DMS79 treated with DMSO at 0.1 percent for 48 hours (cell line): ENCODE measurements around the gene PRDM15.

Experiments
- DNase-seq: peaks from one replicate; lab custom pipeline; 2025; lab: John Stamatoyannopoulos, UW

PRDM15 gene

GRCh38 chr21:41824466-41825207 is 54.5 kb downstream of the PRDM15 start:
- DNase-seq, result no peak

- no peak for DNase-seq
Measured at GRCh38 chr21:41823906-41824305, 55.2 kb downstream of the PRDM15 start.

GRCh38 chr21:41823166-41823565 is 56.0 kb downstream of the PRDM15 start:
- DNase-seq, result no peak

- no peak for DNase-seq
Measured at GRCh38 chr21:41821756-41822431, 57.2 kb downstream of the PRDM15 start.

- no peak for DNase-seq
Measured at GRCh38 chr21:41821081-41821755, 57.9 kb downstream of the PRDM15 start.

- DNase-seq, result no peak
Measured at GRCh38 chr21:41820384-41821080, 58.6 kb downstream of the PRDM15 start.

GRCh38 chr21:41819856-41820281 is 59.3 kb downstream of the PRDM15 start:
- DNase-seq, result no peak

- DNase-seq, result no peak
Measured at GRCh38 chr21:41819236-41819855, 59.8 kb downstream of the PRDM15 start.

- DNase-seq, result no peak
Measured at GRCh38 chr21:41817877-41818855, 61.0 kb downstream of the PRDM15 start.

GRCh38 chr21:41817228-41817627 is 61.9 kb downstream of the PRDM15 start:
- peak; percentile 56 for DNase-seq

GRCh38 chr21:41816583-41817165 is 62.5 kb downstream of the PRDM15 start:
- DNase-seq, result peak; percentile 10

- DNase-seq, result no peak
Measured at GRCh38 chr21:41815652-41816582, 63.2 kb downstream of the PRDM15 start.

GRCh38 chr21:41813226-41813625 is 65.9 kb downstream of the PRDM15 start:
- no peak for DNase-seq

GRCh38 chr21:41812679-41813078 is 66.5 kb downstream of the PRDM15 start:
- no peak for DNase-seq

- DNase-seq, result no peak
Measured at GRCh38 chr21:41810597-41810932, 68.6 kb downstream of the PRDM15 start.

- no peak for DNase-seq
Measured at GRCh38 chr21:41809891-41810596, 69.1 kb downstream of the PRDM15 start.

GRCh38 chr21:41808846-41809245 is 70.3 kb downstream of the PRDM15 start:
- DNase-seq, result no peak

GRCh38 chr21:41808094-41808493 is 71.0 kb downstream of the PRDM15 start:
- DNase-seq, result no peak

- DNase-seq, result no peak
Measured at GRCh38 chr21:41806773-41807172, 72.4 kb downstream of the PRDM15 start.
